Thyroid gland (tissue), 4 donors: ENCODE results near the gene MEGF10. TPM values are rescaled to one million over a fixed set of nuclear protein-coding genes. Genes with fewer than 3 reads are reported as not detected.

Source experiments
- DNase-seq, 2 donors: peaks; one replicate each; pipeline ENCODE4 v3.0.0-alpha.2; 2019
- H3K27ac ChIP-seq, 3 donors: fragments of 200-600 bp; sonication (generic); 1 replicate in 2 of 3; 2 replicates in 1 of 3; pipeline ENCODE4 v1.5.1; 2016 to 2019; ENCODE audit warnings: mild to moderate bottlenecking in 1 of 3, moderate library complexity in 1 of 3
- H3K27me3 ChIP-seq: fragments of 200-600 bp; sonication (generic); one replicate; pipeline ENCODE4 v1.5.1; 2019
- H3K36me3 ChIP-seq, 2 donors: fragments of 200-600 bp; sonication (generic); one replicate each; pipeline ENCODE4 v1.5.1; 2016 to 2019
- H3K4me1 ChIP-seq, 2 donors: fragments of 200-600 bp; sonication (generic); one replicate each; pipeline ENCODE4 v1.5.1; 2017 to 2019
- H3K4me3 ChIP-seq, 3 donors: fragments of 200-600 bp; sonication (generic); replicated peaks in 1 of 3; 1 replicate in 2 of 3; 2 replicates in 1 of 3; pipeline ENCODE4 v1.5.1; 2016; ENCODE audit warnings: mild to moderate bottlenecking in 1 of 3
- H3K9me3 ChIP-seq: fragments of 200-600 bp; sonication (generic); one replicate; pipeline ENCODE4 v1.5.1; 2017
- CTCF ChIP-seq, 6 experiments: fragments of 200-600 bp in 3 of 6; fragments of 450-650 bp in 3 of 6; sonication (generic) in 3 of 6; IDR thresholded peaks; one replicate each; pipeline ENCODE4 v1.5.1; 2016 to 2019; ENCODE audit warnings: antibody characterized with exemption in 6 of 6, mild to moderate bottlenecking in 2 of 6, inconsistent platforms in 1 of 6, moderate library complexity in 1 of 6
- POLR2A ChIP-seq, 2 donors: fragments of 450-650 bp; IDR thresholded peaks; one replicate each; pipeline ENCODE4 v1.6.1; 2017; ENCODE audit warnings: antibody characterized with exemption in 2 of 2, mild to moderate bottlenecking in 2 of 2, moderate library complexity in 1 of 2
- WGBS, 2 donors: methylation state at CpG; one replicate each; pipeline ENCODE4 v1.1.5; 2017; 5-methylcytosine and 5-hydroxymethylcytosine counted together
- intact Hi-C: fragments of 100-400 bp; cut with DNase I; formaldehyde crosslinking; loops from one replicate; pipeline ENCODE4 v1.15.1; 2023
- total RNA-seq, 4 donors: library from RNA; depleted of rRNA; stranded (reverse); fragments of >200 nt; gene quantifications; one replicate each; pipeline ENCODE4 v1.2.3, GENCODE V29; 2016

MEGF10 gene
- total RNA-seq, 4 donors from 2014 or later: under 0.01 to 2.3 (median 0.42) TPM; not detected in 1

- TF ChIP-seq POLR2A (IDR thresholded peaks at IDR 0.05) (no peak), CTCF (IDR thresholded peaks at IDR 0.05) (no peak)
- H3K36me3 ChIP-seq: no peaks in the 10 kb centered on the region
- H3K4me3 ChIP-seq: no peak overlapping the region
- no peak for DNase-seq
- H3K27me3 ChIP-seq: no peaks in the 10 kb centered on the region
- H3K27ac ChIP-seq: no peak overlapping the region
- 91 to 93% methylated on average over 4 of the region's 4 CpGs for WGBS, 2 donors
- H3K9me3 ChIP-seq: no peaks in the 10 kb centered on the region
- peaks cover 0 to 4% of the 10 kb centered on the region in 2 donors for H3K4me1 ChIP-seq
- intact Hi-C loops: no loop called here
These were observed 7.4 kb downstream of the MEGF10 start for GRCh38 chr5:127298036-127298429.

GRCh38 chr5:127298656-127299055 is 8.1 kb downstream of the MEGF10 start:
- DNase-seq: no peak
- intact Hi-C loops: no loop called here
- no peaks in the 10 kb centered on the region for H3K36me3 ChIP-seq
- H3K4me1 ChIP-seq: peaks cover 0 to 4% of the 10 kb centered on the region in 2 donors
- H3K9me3 ChIP-seq: no peaks in the 10 kb centered on the region
- TF ChIP-seq CTCF (IDR thresholded peaks at IDR 0.05) (no peak), POLR2A (IDR thresholded peaks at IDR 0.05) (no peak)
- 83 to 92% methylated on average over 5 of the region's 5 CpGs for WGBS, 2 donors
- no peak overlapping the region for H3K4me3 ChIP-seq
- no peaks in the 10 kb centered on the region for H3K27me3 ChIP-seq
- H3K27ac ChIP-seq: no peak overlapping the region

- Histone ChIP-seq H3K4me3 (no peak overlapping the region), H3K36me3 (no peaks in the 10 kb centered on the region), H3K4me1 (peaks cover 0 to 4% of the 10 kb centered on the region in 2 donors), H3K27ac (no peak overlapping the region), H3K9me3 (no peaks in the 10 kb centered on the region), H3K27me3 (no peaks in the 10 kb centered on the region)
- TF ChIP-seq POLR2A (IDR thresholded peaks at IDR 0.05) (no peak), CTCF (IDR thresholded peaks at IDR 0.05) (no peak)
- WGBS, 2 donors: 61 to 64% methylated on average over 2 of the region's 2 CpGs
- intact Hi-C loops: no loop called here
- DNase-seq: no peak
These were observed 9.1 kb downstream of the MEGF10 start for GRCh38 chr5:127299678-127300077.

DNA sequence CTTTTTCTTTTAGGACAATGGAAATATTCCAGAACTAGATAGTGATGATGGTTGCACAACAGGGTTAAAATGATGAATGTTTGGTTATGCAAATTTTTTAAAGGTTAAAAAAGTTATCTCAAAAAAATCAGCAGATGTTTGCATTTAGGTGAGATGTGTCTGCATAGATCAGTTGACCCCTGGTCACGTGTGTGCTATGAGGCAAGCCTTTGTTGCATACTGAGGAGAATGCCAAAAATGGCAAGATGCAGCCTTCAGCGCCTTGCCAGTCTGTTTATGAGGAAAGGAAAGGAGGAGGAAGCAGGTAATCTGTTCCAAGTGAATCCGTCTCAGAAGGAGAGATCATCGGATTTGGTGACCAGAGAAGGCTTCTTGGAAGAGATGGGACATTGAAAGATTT is 11.9 kb downstream of the MEGF10 start:
- Histone ChIP-seq H3K9me3 (no peaks in the 10 kb centered on the region), H3K27ac (no peak overlapping the region), H3K36me3 (no peaks in the 10 kb centered on the region), H3K4me1 (peaks cover 0 to 7% of the 10 kb centered on the region in 2 donors), H3K4me3 (no peak overlapping the region), H3K27me3 (no peaks in the 10 kb centered on the region)
- TF ChIP-seq POLR2A (IDR thresholded peaks at IDR 0.05) (no peak), CTCF (IDR thresholded peaks at IDR 0.05) (no peak)
- no peak for DNase-seq
- 88 to 89% methylated on average over 4 of the region's 4 CpGs for WGBS, 2 donors
- intact Hi-C loops: no loop called here

DNA sequence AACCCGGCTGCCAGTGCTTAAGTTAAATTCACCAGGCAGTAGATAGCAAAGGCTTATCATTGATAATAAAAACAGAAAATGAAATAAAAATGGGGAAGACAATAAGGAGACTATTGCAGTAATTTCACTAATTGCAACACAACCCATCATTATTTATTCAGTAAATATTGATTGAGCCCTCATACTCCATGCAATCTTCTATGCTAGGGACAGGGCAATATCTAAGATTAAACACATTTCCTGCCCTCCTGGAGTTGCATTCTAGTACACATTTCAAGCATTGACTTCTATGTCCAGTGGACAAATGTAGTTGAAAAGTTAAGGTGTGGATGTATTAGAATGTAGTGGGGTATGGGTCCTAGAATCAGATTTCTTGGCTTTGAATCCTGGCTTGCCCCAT is 12.8 kb downstream of the MEGF10 start:
- intact Hi-C loops: no loop called here
- H3K9me3 ChIP-seq: no peaks in the 10 kb centered on the region
- H3K36me3 ChIP-seq: no peaks in the 10 kb centered on the region
- H3K4me3 ChIP-seq: no peak overlapping the region
- TF ChIP-seq CTCF (IDR thresholded peaks at IDR 0.05): no peak
- no peak for TF ChIP-seq POLR2A (IDR thresholded peaks at IDR 0.05)
- H3K27me3 ChIP-seq: no peaks in the 10 kb centered on the region
- DNase-seq: no peak
- H3K27ac ChIP-seq: no peak overlapping the region
- 93 to 96% methylated on average over 1 of the region's 1 CpG for WGBS, 2 donors
- H3K4me1 ChIP-seq: peaks cover 0 to 7% of the 10 kb centered on the region in 2 donors
